ENCODE measurements around the gene SLC16A9. TPM values are rescaled to one million over a fixed set of nuclear protein-coding genes. Genes with fewer than 3 reads are reported as not detected.
"Not testable (repeated sequence)": the region's sequence is repeated elsewhere in the genome, so short reads cannot be mapped to it uniquely, and the experiment has no call there.

The SLC16A9 gene
- total RNA-seq, 2 donors from 2014 or later: 1.6 to 1.8 TPM

GRCh38 chr10:59644841-59645240 lies 64.8 kb downstream of the SLC16A9 start:
- no peak for ATAC-seq (ENCODE audit: insufficient number of reproducible peaks, low FRiP score, low read depth)
- TF ChIP-seq CTCF (IDR thresholded peaks at IDR 0.05): no peak
- DNase-seq (ENCODE audit: low spot score): no peak
- Histone ChIP-seq H3K9me3 (peaks cover 6% of the 10 kb centered on the region), H3K27ac (no peak overlapping the region), H3K4me1 (ENCODE audit: control insufficient read depth in 1 of 2, low read depth in 2 of 2) (peaks cover 3 to 32% of the 10 kb centered on the region in 2 donors), H3K36me3 (no peaks in the 10 kb centered on the region), H3K27me3 (replicated peaks; ENCODE audit: insufficient read depth) (no peaks in the 10 kb centered on the region), H3K4me3 (no peak overlapping the region)

GRCh38 chr10:59641688-59642087 lies 68.0 kb downstream of the SLC16A9 start:
- DNase-seq (ENCODE audit: low spot score); ATAC-seq (ENCODE audit: insufficient number of reproducible peaks, low FRiP score, low read depth): not testable (repeated sequence)

GRCh38 chr10:59635502-59636290 lies 74.0 kb downstream of the SLC16A9 start:
- H3K9me3 ChIP-seq: no peaks in the 10 kb centered on the region
- no peaks in the 10 kb centered on the region for H3K4me1 ChIP-seq (ENCODE audit: control insufficient read depth in 1 of 2, low read depth in 2 of 2)
- no peaks in the 10 kb centered on the region for H3K27me3 ChIP-seq (replicated peaks; ENCODE audit: insufficient read depth)
- no peak for ATAC-seq (ENCODE audit: insufficient number of reproducible peaks, low FRiP score, low read depth)
- no peak overlapping the region for H3K4me3 ChIP-seq
- H3K27ac ChIP-seq: no peak overlapping the region
- TF ChIP-seq CTCF (IDR thresholded peaks at IDR 0.05): no peak
- no peaks in the 10 kb centered on the region for H3K36me3 ChIP-seq
- DNase-seq (ENCODE audit: low spot score): no peak

More at GRCh38 chr10:59641688-59642087, 68.0 kb downstream of the SLC16A9 start:
- not testable (repeated sequence) for H3K9me3 ChIP-seq; H3K27me3 ChIP-seq (replicated peaks; ENCODE audit: insufficient read depth); H3K4me3 ChIP-seq; H3K4me1 ChIP-seq (ENCODE audit: control insufficient read depth in 1 of 2, low read depth in 2 of 2); H3K27ac ChIP-seq; H3K36me3 ChIP-seq

- H3K4me3 ChIP-seq: no peak overlapping the region
- H3K36me3 ChIP-seq: no peaks in the 10 kb centered on the region
- H3K9me3 ChIP-seq: no peaks in the 10 kb centered on the region
- DNase-seq (ENCODE audit: low spot score) (no peak), ATAC-seq (ENCODE audit: insufficient number of reproducible peaks, low FRiP score, low read depth) (no peak)
- H3K27ac ChIP-seq: no peak overlapping the region
- H3K4me1 ChIP-seq (ENCODE audit: control insufficient read depth in 1 of 2, low read depth in 2 of 2): no peaks in the 10 kb centered on the region
- H3K27me3 ChIP-seq (replicated peaks; ENCODE audit: insufficient read depth): no peaks in the 10 kb centered on the region
- TF ChIP-seq CTCF (IDR thresholded peaks at IDR 0.05): no peak
Measured at GRCh38 chr10:59634102-59634501, 75.5 kb downstream of the SLC16A9 start.

- no peaks in the 10 kb centered on the region for H3K36me3 ChIP-seq
- no peak for ATAC-seq (ENCODE audit: insufficient number of reproducible peaks, low FRiP score, low read depth)
Measured at GRCh38 chr10:59633063-59633462, 76.6 kb downstream of the SLC16A9 start.

More at GRCh38 chr10:59633063-59633462, 76.6 kb downstream of the SLC16A9 start:
- no peak overlapping the region for H3K27ac ChIP-seq
- H3K4me1 ChIP-seq (ENCODE audit: control insufficient read depth in 1 of 2, low read depth in 2 of 2): no peaks in the 10 kb centered on the region
- no peaks in the 10 kb centered on the region for H3K9me3 ChIP-seq
- no peak overlapping the region for H3K4me3 ChIP-seq
- no peak for TF ChIP-seq CTCF (IDR thresholded peaks at IDR 0.05)
- H3K27me3 ChIP-seq (replicated peaks; ENCODE audit: insufficient read depth): no peaks in the 10 kb centered on the region
- no peak for DNase-seq (ENCODE audit: low spot score)
